Neural crest cell (in vitro differentiated cells): ENCODE data around the gene BCL2L13. TPM values are rescaled to one million over a fixed set of nuclear protein-coding genes. Genes with fewer than 3 reads are reported as not detected.

ENCODE experiments used
- DNase-seq: peaks from one replicate; pipeline ENCODE4 v3.0.0; 2021; ENCODE audit warnings: low read depth, mixed read lengths, low spot score
- H3K27ac Mint-ChIP-seq: one replicate; pipeline ENCODE4 v1.8.0; 2021; ENCODE audit warnings: mild to moderate bottlenecking, mixed read lengths; ENCODE audit not compliant: unreplicated experiment
- H3K27me3 Mint-ChIP-seq: 2 replicates; pipeline ENCODE4 v1.8.0; 2021; ENCODE audit warnings: low read depth, mild to moderate bottlenecking, mixed read lengths
- H3K36me3 Mint-ChIP-seq: 2 replicates; pipeline ENCODE4 v1.8.0; 2021; ENCODE audit warnings: low read depth, mild to moderate bottlenecking, mixed read lengths
- H3K4me1 Mint-ChIP-seq: 2 replicates; pipeline ENCODE4 v1.8.0; 2021; ENCODE audit warnings: mixed read lengths
- H3K4me3 Mint-ChIP-seq: one replicate; pipeline ENCODE4 v1.8.0; 2021; ENCODE audit warnings: mild to moderate bottlenecking, mixed read lengths
- H3K9me3 Mint-ChIP-seq: 2 replicates; pipeline ENCODE4 v1.8.0; 2021; ENCODE audit warnings: mixed read lengths
- CTCF ChIP-seq: fragments of 200-600 bp; sonication (generic); conservative IDR thresholded peaks from 2 replicates; pipeline ENCODE4 v1.5.0; 2021; ENCODE audit warnings: antibody characterized with exemption, mild to moderate bottlenecking
- long read RNA-seq: library from polyadenylated mRNA; unstranded; transcript quantifications from one replicate; pipeline ENCODE4 v2.0.0, GENCODE V29; 2020
- total RNA-seq: library from RNA; stranded (reverse); gene quantifications from 2 replicates; pipeline ENCODE4 v1.2.1, GENCODE V29; 2021

The BCL2L13 gene, protein sequence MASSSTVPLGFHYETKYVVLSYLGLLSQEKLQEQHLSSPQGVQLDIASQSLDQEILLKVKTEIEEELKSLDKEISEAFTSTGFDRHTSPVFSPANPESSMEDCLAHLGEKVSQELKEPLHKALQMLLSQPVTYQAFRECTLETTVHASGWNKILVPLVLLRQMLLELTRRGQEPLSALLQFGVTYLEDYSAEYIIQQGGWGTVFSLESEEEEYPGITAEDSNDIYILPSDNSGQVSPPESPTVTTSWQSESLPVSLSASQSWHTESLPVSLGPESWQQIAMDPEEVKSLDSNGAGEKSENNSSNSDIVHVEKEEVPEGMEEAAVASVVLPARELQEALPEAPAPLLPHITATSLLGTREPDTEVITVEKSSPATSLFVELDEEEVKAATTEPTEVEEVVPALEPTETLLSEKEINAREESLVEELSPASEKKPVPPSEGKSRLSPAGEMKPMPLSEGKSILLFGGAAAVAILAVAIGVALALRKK
- total RNA-seq = 36.5 and 37.5 TPM in 2 replicates
- long read RNA-seq, full-length matches to known transcripts = 51 of 89 reads
- long read RNA-seq, partial matches to known transcripts = 23 of 89 reads
- long read RNA-seq, other reads (novel, unspliced or antisense) = 15 of 89 reads

DNA sequence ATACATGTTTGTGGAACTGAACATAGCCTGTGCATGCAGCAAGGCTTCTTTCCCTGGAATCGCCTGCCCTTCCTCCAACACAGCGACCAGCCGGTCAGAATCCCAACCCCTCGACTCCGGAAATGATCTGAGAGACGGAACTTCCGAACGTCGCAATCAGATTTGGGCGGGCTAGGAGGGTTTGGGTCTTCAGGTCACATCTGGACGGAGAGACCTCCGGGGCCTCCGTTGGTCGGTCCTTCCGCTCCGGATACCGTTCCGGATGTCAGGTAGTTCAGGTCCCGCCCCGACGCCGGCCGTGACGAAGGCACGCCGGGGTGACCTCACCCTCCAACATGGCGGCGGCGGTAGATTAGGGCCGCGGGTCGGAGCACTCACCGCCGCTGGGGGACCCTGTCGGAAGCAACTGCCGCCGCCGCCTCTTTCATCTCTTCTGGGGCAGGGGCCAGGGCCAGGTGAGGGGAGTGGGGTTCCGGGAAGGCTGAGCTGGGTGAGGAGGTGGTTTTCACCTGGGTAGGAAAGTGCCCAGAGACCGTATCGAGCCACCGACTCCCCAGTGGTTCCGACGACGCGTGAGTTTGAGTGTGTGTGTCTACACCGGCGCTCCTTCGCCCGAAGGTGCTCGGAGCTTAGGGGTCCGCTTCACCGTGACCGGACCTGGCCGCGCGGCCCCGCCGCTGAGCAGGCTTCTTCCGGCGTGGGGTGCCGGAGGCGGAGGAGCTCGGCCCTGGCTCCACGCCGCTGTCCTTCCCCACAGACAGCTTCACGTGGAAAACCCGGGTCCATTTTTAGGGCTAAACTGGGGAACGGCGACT, at the start of gene BCL2L13:
BCL2L13 (plus strand) TSS at position 326 of the 815 bp plus-strand sequence. CDS start 16,955 bp downstream, outside the sequence.
- peak; percentile 17 for TF ChIP-seq CTCF
- Mint-ChIP-seq H3K36me3 (peaks cover 3% of the 10 kb centered on the region), H3K4me3 (peak within 1 kb of the TSS; percentile 90), H3K4me1 (peaks cover 21% of the 10 kb centered on the region), H3K27ac (peak within 1 kb of the TSS; percentile 92), H3K27me3 (no peaks in the 10 kb centered on the region), H3K9me3 (no peaks in the 10 kb centered on the region)
- peak; percentile 76 for DNase-seq

GRCh38 chr22:17589810-17590375, 48.7 kb upstream of the BCL2L13 start:
- no peak for DNase-seq
- H3K36me3 Mint-ChIP-seq = peaks cover 9% of the 10 kb centered on the region
- H3K27ac Mint-ChIP-seq = peak overlapping the region; percentile 67
- H3K9me3 Mint-ChIP-seq = no peaks in the 10 kb centered on the region
- H3K4me3 Mint-ChIP-seq = no peak overlapping the region
- no peak for TF ChIP-seq CTCF
- no peaks in the 10 kb centered on the region for H3K27me3 Mint-ChIP-seq
- H3K4me1 Mint-ChIP-seq = no peaks in the 10 kb centered on the region

- no peak overlapping the region for H3K4me3 Mint-ChIP-seq
- no peak overlapping the region for H3K27ac Mint-ChIP-seq
- no peaks in the 10 kb centered on the region for H3K9me3 Mint-ChIP-seq
- H3K27me3 Mint-ChIP-seq = no peaks in the 10 kb centered on the region
- no peak for TF ChIP-seq CTCF
- H3K36me3 Mint-ChIP-seq = peaks cover 9% of the 10 kb centered on the region
- H3K4me1 Mint-ChIP-seq = no peaks in the 10 kb centered on the region
- DNase-seq = no peak
Measured at GRCh38 chr22:17590586-17590985, 48.0 kb upstream of the BCL2L13 start.

GRCh38 chr22:17592201-17592600, 46.4 kb upstream of the BCL2L13 start:
- peaks cover 18% of the 10 kb centered on the region for H3K36me3 Mint-ChIP-seq

More at GRCh38 chr22:17592201-17592600, 46.4 kb upstream of the BCL2L13 start:
- Mint-ChIP-seq H3K4me3 (no peak overlapping the region), H3K9me3 (no peaks in the 10 kb centered on the region), H3K4me1 (no peaks in the 10 kb centered on the region), H3K27ac (no peak overlapping the region), H3K27me3 (no peaks in the 10 kb centered on the region)
- DNase-seq = no peak
- TF ChIP-seq CTCF = no peak
